Bronchial epithelial cell (primary cell): ENCODE data around the gene SGPP1. TPM values are rescaled to one million over a fixed set of nuclear protein-coding genes. Genes with fewer than 3 reads are reported as not detected.
"Not testable (repeated sequence)": the region's sequence is repeated elsewhere in the genome, so short reads cannot be mapped to it uniquely, and the experiment has no call there.

ENCODE experiments used
- DNase-seq: peaks from one replicate; pipeline ENCODE4 v3.0.0-alpha.2; 2010; ENCODE audit warnings: low read depth
- FAIRE-seq: peaks from 2 replicates; lab custom pipeline; 2011; peaks lifted over from hg19 to GRCh38; lab: Jason Lieb, UNC
- H3K27me3 ChIP-seq: 2 replicates; pipeline ENCODE4 v1.5.1; 2011; ENCODE audit warnings: low read length; ENCODE audit not compliant: control insufficient read depth, insufficient read depth
- H3K36me3 ChIP-seq: 2 replicates; pipeline ENCODE4 v1.5.1; 2011; ENCODE audit warnings: low read length; ENCODE audit not compliant: control insufficient read depth, insufficient read depth
- H3K4me3 ChIP-seq: 2 replicates; pipeline ENCODE4 v1.5.1; 2011; ENCODE audit warnings: mild to moderate bottlenecking, low read depth, low read length, control low read depth
- CTCF ChIP-seq: IDR thresholded peaks from 2 replicates; pipeline ENCODE4 v1.5.1; 2011; ENCODE audit warnings: mild to moderate bottlenecking, moderate library complexity, low read length, control low read depth, inconsistent platforms; ENCODE audit not compliant: insufficient read depth, severe bottlenecking
- total RNA-seq: library from RNA; depleted of rRNA; stranded (reverse); fragments of >200 nt; gene quantifications from 2 replicates; pipeline ENCODE4 v1.2.1, GENCODE V29; 2014

Gene SGPP1
- total RNA-seq, 1 donor from 2014 or later, result 35.3 TPM

DNA sequence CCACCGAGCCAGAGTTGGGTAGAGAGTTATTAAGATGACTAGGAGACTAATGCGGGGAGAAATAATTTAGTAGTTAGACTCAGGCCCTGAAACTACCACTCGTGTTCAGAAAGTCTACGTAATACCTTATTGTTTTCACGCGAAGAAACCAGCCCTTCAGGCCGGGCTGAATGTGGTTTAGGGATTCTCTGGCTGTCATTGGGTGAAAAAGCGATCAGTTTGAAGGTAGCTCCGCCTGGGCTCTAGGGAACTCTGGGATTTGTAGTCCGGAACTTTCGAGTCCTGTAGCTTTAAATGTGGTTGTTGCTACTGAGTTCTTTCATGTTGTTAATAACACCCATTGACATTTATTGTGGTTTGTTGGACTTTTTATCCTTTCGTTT, 85.6 kb downstream of the SGPP1 start:
- Histone ChIP-seq H3K36me3 (no peaks in the 10 kb centered on the region), H3K27me3 (no peaks in the 10 kb centered on the region), H3K4me3 (peak overlapping the region; percentile 52)
- FAIRE-seq (no peak), DNase-seq (peak; percentile 94)
- TF ChIP-seq CTCF, result no peak

GRCh38 chr14:63641473-63642228, 86.2 kb downstream of the SGPP1 start, which contains the start of gene WDR89:
WDR89 (minus strand) TSS chr14:63641871; CDS start chr14:63599942, 41,929 bp downstream.
- Histone ChIP-seq H3K36me3 (no peaks in the 10 kb centered on the region), H3K27me3 (no peaks in the 10 kb centered on the region), H3K4me3 (peak within 1 kb of the TSS; percentile 52)
- FAIRE-seq, result peak; percentile 60
- TF ChIP-seq CTCF, result peak; percentile 81
- peak; percentile 98 for DNase-seq

- Histone ChIP-seq H3K27me3 (no peaks in the 10 kb centered on the region), H3K4me3 (no peak overlapping the region), H3K36me3 (no peaks in the 10 kb centered on the region)
- TF ChIP-seq CTCF, result no peak
- DNase-seq (no peak), FAIRE-seq (no peak)
Measured at GRCh38 chr14:63638493-63638892, 89.4 kb downstream of the SGPP1 start.

- not testable (repeated sequence) for H3K4me3 ChIP-seq
Measured at GRCh38 chr14:63636094-63636635, 91.7 kb downstream of the SGPP1 start.

More at GRCh38 chr14:63636094-63636635, 91.7 kb downstream of the SGPP1 start:
- FAIRE-seq, H3K36me3 ChIP-seq, H3K27me3 ChIP-seq, DNase-seq: not testable (repeated sequence)

Other genes with a start within 250 kb of the SGPP1 start
- 11.6 and 14.5 TPM in 2 replicates for gene PPP2R5E, start 184.7 kb downstream of the SGPP1 start, total RNA-seq
- gene WDR89, start 86.2 kb downstream of the SGPP1 start, total RNA-seq, result 15.1 and 20.0 TPM in 2 replicates
- gene SYNE2, start 124.9 kb upstream of the SGPP1 start, total RNA-seq, result 36.6 and 51.2 TPM in 2 replicates